K562 (cell line): Measurements from ENCODE around the gene HEMK1. TPM values are rescaled to one million over a fixed set of nuclear protein-coding genes. Genes with fewer than 3 reads are reported as not detected.

Experiments used
- CBFA2T2 ChIP-seq: fragments of 450-650 bp; conservative IDR thresholded peaks from 2 replicates; pipeline ENCODE4 v1.6.1; 2017; ENCODE audit warnings: mild to moderate bottlenecking
- CREM ChIP-seq: IDR thresholded peaks from 2 replicates; pipeline ENCODE4 v1.6.1; 2014; ENCODE audit warnings: antibody characterized with exemption, low read depth
- FOXM1 ChIP-seq, 2 experiments: fragments of 450-650 bp in 1 of 2; sonication (generic) in 1 of 2; formaldehyde crosslinking in 1 of 2; IDR thresholded peaks; 2 replicates each; pipeline versions ENCODE4 v1.6.1 to v1.9.0; 2017 to 2022; ENCODE audit warnings: low read depth in 2 of 2, mild to moderate bottlenecking in 2 of 2, missing genetic modification reagents in 1 of 2, moderate library complexity in 1 of 2
- HDAC3 ChIP-seq: fragments of 450-650 bp; IDR thresholded peaks from 2 replicates; pipeline ENCODE4 v1.6.1; 2018; ENCODE audit warnings: borderline replicate concordance, mild to moderate bottlenecking, moderate library complexity; ENCODE audit not compliant: partially characterized antibody
- JUND ChIP-seq, 2 experiments: IDR thresholded peaks; 2 replicates in 1 of 2; 3 replicates in 1 of 2; pipeline ENCODE4 v1.6.1; 2011; ENCODE audit warnings: borderline replicate concordance in 2 of 2, low read depth in 2 of 2, low read length in 2 of 2, improper control_type of control experiment in 1 of 2, missing biosample characterization in 1 of 2, missing genetic modification characterization in 1 of 2, missing genetic modification reagents in 1 of 2
- NFIC ChIP-seq: fragments of 450-650 bp; IDR thresholded peaks from 2 replicates; pipeline ENCODE4 v1.6.1; 2017; ENCODE audit warnings: mild to moderate bottlenecking, inconsistent platforms
- OTX1 ChIP-seq: fragments of 450-650 bp; formaldehyde crosslinking; IDR thresholded peaks from 2 replicates; pipeline ENCODE4 v1.4.0; 2022; ENCODE audit warnings: mild to moderate bottlenecking
- POLR2H ChIP-seq: IDR thresholded peaks from 2 replicates; pipeline ENCODE4 v1.6.1; 2016; ENCODE audit warnings: missing genetic modification characterization, low read depth, mild to moderate bottlenecking, control low read depth, missing compliant biosample characterization, moderate library complexity
- SFPQ ChIP-seq: fragments of 200-400 bp; formaldehyde crosslinking; IDR thresholded peaks from 2 replicates; pipeline ENCODE4 v1.6.1; 2017; ENCODE audit warnings: mild to moderate bottlenecking, low read depth, low read length, moderate library complexity
- SMC3 ChIP-seq: conservative IDR thresholded peaks from 2 replicates; pipeline ENCODE4 v1.6.1; 2011; ENCODE audit warnings: low read depth, low read length, improper control_type of control experiment; ENCODE audit not compliant: insufficient read depth
- ZNF133 ChIP-seq: fragments of 250-450 bp; sonication (Bioruptor Pico); IDR thresholded peaks from 2 replicates; pipeline ENCODE4 v1.4.0; 2020; ENCODE audit warnings: mild to moderate bottlenecking
- ZNF140 ChIP-seq: fragments of 250-450 bp; sonication (Bioruptor Pico); IDR thresholded peaks from 2 replicates; pipeline ENCODE4 v1.8.0; 2021; ENCODE audit warnings: moderate library complexity, mild to moderate bottlenecking, inconsistent platforms
- ZNF146 ChIP-seq: IDR thresholded peaks from one replicate; pipeline ENCODE4 v1.6.1; 2018; ENCODE audit warnings: missing compliant biosample characterization; ENCODE audit not compliant: unreplicated experiment
- ZNF318 ChIP-seq, 2 experiments: fragments of 450-650 bp; IDR thresholded peaks; 2 replicates each; pipeline ENCODE4 v1.6.1; 2016; ENCODE audit warnings: mild to moderate bottlenecking in 2 of 2, borderline replicate concordance in 1 of 2, low read depth in 1 of 2, moderate library complexity in 1 of 2
- polyA plus RNA-seq, 8 experiments: library from polyadenylated mRNA; depleted of rRNA in 4 of 8; stranded (reverse) in 5 of 8; unstranded in 3 of 8; fragments of >200 nt; fragmentation: Nextera tagmentation in 2 of 8; fragmentation: Illumina TruSeq in 1 of 8; extraction: Ambion mirVana in 2 of 8; extraction: Trizol in 1 of 8; gene quantifications; 2 replicates each; pipeline versions ENCODE4 v1.2.1 to v1.2.3, GENCODE V29; 2011 to 2014; ENCODE audit warnings: inconsistent platforms in 1 of 8, missing spikeins in 1 of 8
- total RNA-seq, 7 experiments: library from RNA; depleted of rRNA in 6 of 7; stranded (reverse); fragments of >200 nt in 6 of 7; fragmentation: Illumina TruSeq in 2 of 7; extraction: Trizol in 2 of 7; gene quantifications; 2 replicates each; pipeline versions ENCODE4 v1.2.1 to v1.2.3, GENCODE V29; 2011 to 2021; ENCODE audit warnings: low replicate concordance in 1 of 7
- TF ChIP-seq, protein P1 (sequence below): sonication (generic); formaldehyde crosslinking; IDR thresholded peaks from 2 replicates; pipeline ENCODE4 v1.8.0; 2022; ENCODE audit warnings: missing genetic modification reagents, mild to moderate bottlenecking, moderate library complexity, borderline replicate concordance

The HEMK1 gene
- total and polyA plus RNA-seq, 9 of the 15 experiments (the other 6 are each of a cell fraction or from before 2014, with no cell fraction given), result 2.0 to 16.8 (median 11.4) TPM

- no peak; a peak in 1 of 4 replicates for TF ChIP-seq ZNF318 (IDR thresholded peaks at IDR 0.05; ENCODE audit: borderline replicate concordance in 1 of 2, low read depth in 1 of 2)
- TF ChIP-seq SMC3, result no peak
- TF ChIP-seq, protein P1, sequence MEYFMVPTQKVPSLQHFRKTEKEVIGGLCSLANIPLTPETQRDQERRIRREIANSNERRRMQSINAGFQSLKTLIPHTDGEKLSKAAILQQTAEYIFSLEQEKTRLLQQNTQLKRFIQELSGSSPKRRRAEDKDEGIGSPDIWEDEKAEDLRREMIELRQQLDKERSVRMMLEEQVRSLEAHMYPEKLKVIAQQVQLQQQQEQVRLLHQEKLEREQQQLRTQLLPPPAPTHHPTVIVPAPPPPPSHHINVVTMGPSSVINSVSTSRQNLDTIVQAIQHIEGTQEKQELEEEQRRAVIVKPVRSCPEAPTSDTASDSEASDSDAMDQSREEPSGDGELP (CRISPR knock-in tag), result peak; percentile 52; the same call in 1 of the 2 replicates
- TF ChIP-seq CBFA2T2, result peak; percentile 70
- TF ChIP-seq FOXM1 (IDR thresholded peaks at IDR 0.05; ENCODE audit: low read depth), result no peak
- no peak for TF ChIP-seq FOXM1 (CRISPR knock-in tag; IDR thresholded peaks at IDR 0.05; ENCODE audit: low read depth)
- TF ChIP-seq ZNF140 (CRISPR knock-in tag), result no peak
- peak; percentile 34 for TF ChIP-seq HDAC3
- TF ChIP-seq OTX1, result no peak
- peak; percentile 79 for TF ChIP-seq CREM
- TF ChIP-seq JUND (IDR thresholded peaks at IDR 0.05; ENCODE audit: borderline replicate concordance, low read depth, low read length), result 0 out of 2 replicates have a peak, but pooled peaks have one; percentile 21
- TF ChIP-seq JUND (tag; IDR thresholded peaks at IDR 0.05; ENCODE audit: borderline replicate concordance, low read depth, low read length), result no peak; the same call in 2 of the 3 replicates
- peak; percentile 33 for TF ChIP-seq NFIC
- TF ChIP-seq ZNF133 (CRISPR knock-in tag), result no peak
- TF ChIP-seq SFPQ, result no peak
- TF ChIP-seq POLR2H, result peak; percentile 83; the same call in 1 of the 2 replicates
- no peak for TF ChIP-seq ZNF146 (CRISPR knock-in tag)
Observed at GRCh38 chr3:50612234-50612882, 43.0 kb downstream of the HEMK1 start (continued).
